Upper lobe of left lung (tissue), 6 donors: Measurements from ENCODE around the gene SEMA7A. TPM values are rescaled to one million over a fixed set of nuclear protein-coding genes. Genes with fewer than 3 reads are reported as not detected.

ENCODE experiments used
- ATAC-seq, 2 donors: fragments of 200-7000 bp; cut with Tn5 transposase; one replicate each; pipeline ENCODE4 v1.9.1; 2022; ENCODE audit warnings: mild to moderate bottlenecking in 2 of 2, moderate library complexity in 2 of 2; ENCODE audit not compliant: low FRiP score in 2 of 2
- DNase-seq, 2 donors: peaks; one replicate each; pipeline ENCODE4 v3.0.0-alpha.2; 2019 to 2020
- H3K27ac ChIP-seq, 4 donors: fragments of 200-600 bp; sonication (generic); one replicate each; pipeline ENCODE4 v1.5.1; 2016 to 2019
- H3K27me3 ChIP-seq, 4 donors: fragments of 200-600 bp; sonication (generic); one replicate each; pipeline ENCODE4 v1.5.1; 2017 to 2019
- H3K36me3 ChIP-seq, 4 donors: fragments of 200-600 bp; sonication (generic); one replicate each; pipeline ENCODE4 v1.5.1; 2016 to 2019
- H3K4me1 ChIP-seq, 4 donors: fragments of 200-600 bp; sonication (generic); one replicate each; pipeline ENCODE4 v1.5.1; 2018 to 2019
- H3K4me3 ChIP-seq, 4 donors: fragments of 200-600 bp; sonication (generic); one replicate each; pipeline ENCODE4 v1.5.1; 2017 to 2019; ENCODE audit warnings: mild to moderate bottlenecking in 2 of 4, moderate library complexity in 1 of 4
- H3K9me3 ChIP-seq, 4 donors: fragments of 200-600 bp; sonication (generic); one replicate each; pipeline ENCODE4 v1.5.1; 2018 to 2019
- EP300 ChIP-seq, 4 donors: sonication (generic); formaldehyde crosslinking; IDR thresholded peaks; one replicate each; pipeline ENCODE4 v1.5.1; 2017; ENCODE audit warnings: antibody characterized with exemption in 4 of 4, control low read depth in 2 of 4
- POLR2A ChIP-seq, 4 donors: fragments of 450-650 bp; IDR thresholded peaks; one replicate each; pipeline ENCODE4 v1.5.1; 2016 to 2017; ENCODE audit warnings: antibody characterized with exemption in 4 of 4, mild to moderate bottlenecking in 2 of 4
- POLR2AphosphoS5 ChIP-seq, 2 donors: sonication (generic); formaldehyde crosslinking; IDR thresholded peaks; one replicate each; pipeline ENCODE4 v1.5.1; 2017; ENCODE audit warnings: antibody characterized with exemption in 2 of 2
- WGBS, 2 donors: methylation state at CpG; one replicate each; pipeline ENCODE4 v1.1.5; 2017 to 2018; 5-methylcytosine and 5-hydroxymethylcytosine counted together
- total RNA-seq, 6 donors: library from RNA; depleted of rRNA in 4 of 6; stranded (reverse); fragments of >200 nt in 4 of 6; gene quantifications; one replicate each; pipeline versions ENCODE4 v1.1.0 to v1.2.1, GENCODE V29; 2016 to 2021
- TF ChIP-seq, protein P1 (sequence below), 6 experiments: fragments of 450-650 bp in 4 of 6; fragments of 200-600 bp in 2 of 6; sonication (generic) in 2 of 6; IDR thresholded peaks; one replicate each; pipeline ENCODE4 v1.5.1; 2016 to 2019; ENCODE audit warnings: antibody characterized with exemption in 6 of 6
- donor health status: DM: no; HTN: no; CAD: no; lungs with moderate emphysema.
- donor health status: DM: no; HTN: yes; CAD: no; lungs with severe emphysema.

The SEMA7A gene
- total RNA-seq, 6 donors from 2014 or later = 1.0 to 9.1 (median 5.3) TPM

DNA sequence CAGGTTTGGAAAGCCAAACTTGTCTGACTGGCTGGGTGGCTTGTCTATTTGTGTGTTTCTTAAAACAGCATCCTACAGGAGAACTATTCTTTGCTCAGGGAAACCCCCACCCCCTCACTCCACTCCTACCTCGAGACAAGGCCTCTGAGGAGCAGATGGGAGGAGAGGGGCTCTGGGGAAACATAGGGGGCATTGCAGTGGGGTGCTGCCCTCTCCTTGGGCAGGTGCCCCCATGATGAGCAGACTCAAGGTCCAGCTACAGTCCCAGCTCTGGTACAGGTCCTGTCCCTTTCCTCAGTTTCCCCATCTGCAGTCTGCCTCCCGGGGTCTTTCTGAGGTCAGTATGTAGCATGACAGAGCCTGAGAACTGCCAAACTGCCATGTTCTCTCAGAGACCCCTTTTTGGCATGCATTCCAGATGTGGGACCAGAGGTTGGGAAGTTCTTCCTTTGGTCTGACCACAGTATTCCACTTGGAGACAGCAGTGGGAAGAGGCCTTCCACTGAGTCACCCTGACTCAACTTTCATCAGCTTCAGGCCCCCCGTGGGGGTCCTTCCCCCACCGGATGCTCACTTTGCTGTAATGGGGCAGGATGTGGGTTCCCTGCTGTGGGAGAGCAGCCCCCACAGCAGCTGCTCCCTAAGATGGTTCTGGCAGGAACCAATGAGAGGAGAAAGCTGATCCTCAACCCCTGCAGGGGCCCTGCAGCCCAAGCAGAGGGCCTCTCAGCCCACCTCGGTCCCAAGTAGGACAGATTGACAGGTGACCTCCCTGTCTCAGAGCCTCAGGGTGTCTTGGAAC lies 34.0 kb downstream of the SEMA7A start:
- Histone ChIP-seq H3K36me3 (no peaks in the 10 kb centered on the region), H3K27ac (no peak overlapping the region), H3K4me1 (peaks cover 2 to 15% (median 10%) of the 10 kb centered on the region in 4 donors), H3K4me3 (no peak overlapping the region), H3K27me3 (no peaks in the 10 kb centered on the region), H3K9me3 (no peaks in the 10 kb centered on the region)
- ATAC-seq (no peak), DNase-seq (no peak)
- WGBS, 2 donors = 39 to 49% methylated on average over 4 to 5 of the region's 5 CpGs
- TF ChIP-seq EP300 (IDR thresholded peaks at IDR 0.05) (no peak), POLR2AphosphoS5 (IDR thresholded peaks at IDR 0.05) (no peak), POLR2A (IDR thresholded peaks at IDR 0.05) (no peak)
- TF ChIP-seq, protein P1, sequence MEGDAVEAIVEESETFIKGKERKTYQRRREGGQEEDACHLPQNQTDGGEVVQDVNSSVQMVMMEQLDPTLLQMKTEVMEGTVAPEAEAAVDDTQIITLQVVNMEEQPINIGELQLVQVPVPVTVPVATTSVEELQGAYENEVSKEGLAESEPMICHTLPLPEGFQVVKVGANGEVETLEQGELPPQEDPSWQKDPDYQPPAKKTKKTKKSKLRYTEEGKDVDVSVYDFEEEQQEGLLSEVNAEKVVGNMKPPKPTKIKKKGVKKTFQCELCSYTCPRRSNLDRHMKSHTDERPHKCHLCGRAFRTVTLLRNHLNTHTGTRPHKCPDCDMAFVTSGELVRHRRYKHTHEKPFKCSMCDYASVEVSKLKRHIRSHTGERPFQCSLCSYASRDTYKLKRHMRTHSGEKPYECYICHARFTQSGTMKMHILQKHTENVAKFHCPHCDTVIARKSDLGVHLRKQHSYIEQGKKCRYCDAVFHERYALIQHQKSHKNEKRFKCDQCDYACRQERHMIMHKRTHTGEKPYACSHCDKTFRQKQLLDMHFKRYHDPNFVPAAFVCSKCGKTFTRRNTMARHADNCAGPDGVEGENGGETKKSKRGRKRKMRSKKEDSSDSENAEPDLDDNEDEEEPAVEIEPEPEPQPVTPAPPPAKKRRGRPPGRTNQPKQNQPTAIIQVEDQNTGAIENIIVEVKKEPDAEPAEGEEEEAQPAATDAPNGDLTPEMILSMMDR (IDR thresholded peaks at IDR 0.05) = no peak

DNA sequence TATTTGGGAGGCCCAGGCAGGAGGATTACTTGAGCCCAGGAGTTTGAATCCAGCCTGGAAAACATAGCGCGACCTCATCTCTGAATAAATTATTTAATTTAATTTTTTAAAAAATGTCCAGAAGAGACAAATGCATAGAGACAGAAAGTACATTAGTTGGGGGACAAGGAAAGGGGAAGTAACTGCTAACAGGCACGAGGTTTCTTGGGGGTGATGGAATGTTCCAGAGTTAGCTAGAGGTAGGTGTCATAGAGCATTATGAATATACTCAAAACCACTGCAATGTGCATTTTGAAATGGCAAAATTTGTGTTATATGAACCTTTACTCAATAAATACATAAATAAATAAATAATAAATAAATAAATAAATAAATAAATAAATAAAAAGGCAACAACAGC lies 34.7 kb downstream of the SEMA7A start:
- ATAC-seq = no peak
- no peak overlapping the region for H3K27ac ChIP-seq

DNA sequence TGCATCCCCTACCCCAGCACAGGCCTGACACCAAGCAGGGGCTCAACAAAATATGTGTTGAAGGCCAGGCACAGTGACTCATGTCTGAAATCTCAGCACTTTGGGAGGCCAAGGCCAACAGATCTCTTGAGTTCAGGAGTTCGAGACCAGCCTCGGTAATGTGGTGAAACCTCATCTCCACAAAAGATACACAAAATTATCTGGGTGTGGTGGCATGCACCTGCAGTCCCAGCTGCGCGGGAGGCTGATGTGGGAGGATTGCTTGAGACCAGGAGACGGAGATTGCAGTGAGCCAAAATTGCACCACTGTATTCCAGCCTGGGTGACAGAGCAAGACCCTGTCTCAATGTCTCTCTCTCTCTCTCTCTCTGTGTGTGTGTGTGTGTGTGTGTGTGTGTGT lies 35.6 kb downstream of the SEMA7A start:
- no peak overlapping the region for H3K27ac ChIP-seq
- H3K9me3 ChIP-seq = no peaks in the 10 kb centered on the region
- no peak overlapping the region for H3K4me3 ChIP-seq
- peaks cover 1 to 9% (median 5%) of the 10 kb centered on the region in 4 donors for H3K4me1 ChIP-seq
- WGBS, 2 donors = 92 to 94% methylated on average over 5 of the region's 5 CpGs
- DNase-seq (no peak), ATAC-seq (no peak)
- no peaks in the 10 kb centered on the region for H3K36me3 ChIP-seq
- no peaks in the 10 kb centered on the region for H3K27me3 ChIP-seq
- TF ChIP-seq POLR2A (IDR thresholded peaks at IDR 0.05) = no peak
- no peak for TF ChIP-seq POLR2AphosphoS5 (IDR thresholded peaks at IDR 0.05)
- TF ChIP-seq, protein P1 (IDR thresholded peaks at IDR 0.05) = no peak
- no peak for TF ChIP-seq EP300 (IDR thresholded peaks at IDR 0.05)

More for the DNA sequence above, 34.7 kb downstream of the SEMA7A start:
- no peak for DNase-seq
- Histone ChIP-seq H3K9me3 (no peaks in the 10 kb centered on the region), H3K4me1 (peaks cover 2 to 15% (median 10%) of the 10 kb centered on the region in 4 donors), H3K36me3 (no peaks in the 10 kb centered on the region), H3K4me3 (no peak overlapping the region), H3K27me3 (no peaks in the 10 kb centered on the region)
- TF ChIP-seq, protein P1 (IDR thresholded peaks at IDR 0.05) = no peak
- no peak for TF ChIP-seq POLR2AphosphoS5 (IDR thresholded peaks at IDR 0.05)
- TF ChIP-seq POLR2A (IDR thresholded peaks at IDR 0.05) = no peak
- no peak for TF ChIP-seq EP300 (IDR thresholded peaks at IDR 0.05)
- WGBS, 2 donors = 87% methylated on average over 3 of the region's 3 CpGs

DNA sequence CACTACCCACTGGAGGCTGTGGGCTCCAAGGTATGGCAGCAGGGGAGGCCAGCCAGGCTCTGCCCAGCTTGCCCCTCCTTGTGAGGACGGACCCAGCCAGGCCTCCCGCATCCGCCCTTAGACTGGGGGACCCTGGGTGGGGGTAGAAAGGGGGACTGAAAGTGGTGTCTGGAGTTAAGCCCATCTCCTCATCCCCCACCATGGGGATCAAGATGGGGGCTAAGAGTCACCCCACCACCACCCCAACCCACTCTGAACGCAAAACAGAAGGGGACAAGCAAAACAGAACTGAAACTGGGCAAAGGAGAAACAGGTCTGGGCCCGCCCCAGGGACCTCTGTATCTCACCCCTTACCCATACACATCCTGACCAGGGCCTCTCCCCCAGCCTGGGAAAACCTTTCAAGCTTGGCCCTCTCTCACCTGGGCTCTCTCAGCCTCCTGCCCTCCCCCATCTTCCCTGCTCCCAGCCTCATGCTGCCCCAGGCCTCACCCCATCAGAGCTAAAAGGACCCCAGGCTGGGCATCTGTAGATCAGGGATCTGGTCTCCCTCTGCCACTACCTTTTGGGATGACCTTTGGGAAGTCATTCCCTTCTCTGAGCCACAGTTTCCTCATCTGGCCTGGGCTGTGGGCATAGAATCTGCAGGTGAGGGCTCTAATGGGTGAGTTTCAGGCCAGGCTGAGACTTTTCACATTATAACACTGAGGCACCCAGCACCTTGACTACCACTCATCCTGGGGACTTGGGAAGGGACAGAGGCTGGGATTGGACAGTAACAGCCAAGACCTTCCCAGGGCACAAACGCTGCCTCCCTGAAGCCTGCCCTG lies 36.3 kb downstream of the SEMA7A start:
- H3K27ac ChIP-seq = no peak overlapping the region

More for the DNA sequence above, 36.3 kb downstream of the SEMA7A start:
- DNase-seq = peak in 1 of 2 donors; percentile 30
- 85 to 90% methylated on average over 3 to 6 of the region's 6 CpGs for WGBS, 2 donors
- no peaks in the 10 kb centered on the region for H3K36me3 ChIP-seq
- H3K9me3 ChIP-seq = no peaks in the 10 kb centered on the region
- no peak overlapping the region for H3K4me3 ChIP-seq
- peaks cover 0 to 2% (median 1%) of the 10 kb centered on the region in 4 donors for H3K4me1 ChIP-seq
- no peak for ATAC-seq
- H3K27me3 ChIP-seq = no peaks in the 10 kb centered on the region
- TF ChIP-seq EP300 (IDR thresholded peaks at IDR 0.05) (no peak), POLR2AphosphoS5 (IDR thresholded peaks at IDR 0.05) (no peak), POLR2A (IDR thresholded peaks at IDR 0.05) (no peak)
- TF ChIP-seq, protein P1 (IDR thresholded peaks at IDR 0.05) = no peak
